GM23248 (cell line): ENCODE results near the gene HOXA1. TPM values are rescaled to one million over a fixed set of nuclear protein-coding genes. Genes with fewer than 3 reads are reported as not detected.

Experiments
- DNase-seq: peaks from one replicate; pipeline ENCODE4 v3.0.0-alpha.2; 2015
- H2AFZ ChIP-seq: fragments of 200-600 bp; sonication (generic); 2 replicates; pipeline ENCODE4 v1.6.1; 2016; ENCODE audit warnings: antibody characterized with exemption
- H3F3A ChIP-seq: fragments of 200-600 bp; sonication (generic); 2 replicates; pipeline ENCODE4 v1.6.1; 2016; ENCODE audit warnings: mild to moderate bottlenecking, antibody characterized with exemption, mixed run types; ENCODE audit not compliant: insufficient read depth
- H3K27ac ChIP-seq: fragments of 200-600 bp; sonication (generic); 2 replicates; pipeline ENCODE4 v1.5.1; 2016; ENCODE audit warnings: mild to moderate bottlenecking
- H3K27me3 ChIP-seq: fragments of 200-600 bp; sonication (generic); replicated peaks from 2 replicates; pipeline ENCODE4 v1.6.1; 2016; ENCODE audit warnings: mild to moderate bottlenecking; ENCODE audit not compliant: insufficient read depth
- H3K36me3 ChIP-seq: fragments of 200-600 bp; sonication (generic); 2 replicates; pipeline ENCODE4 v1.6.1; 2016; ENCODE audit warnings: low read depth, mild to moderate bottlenecking
- H3K4me1 ChIP-seq: fragments of 200-600 bp; sonication (generic); 2 replicates; pipeline ENCODE4 v1.6.1; 2016; ENCODE audit warnings: mild to moderate bottlenecking; ENCODE audit not compliant: insufficient read depth
- H3K4me2 ChIP-seq: fragments of 200-600 bp; sonication (generic); one replicate; pipeline ENCODE4 v1.6.1; 2016; ENCODE audit warnings: mild to moderate bottlenecking; ENCODE audit not compliant: unreplicated experiment
- H3K4me3 ChIP-seq: fragments of 200-600 bp; sonication (generic); 2 replicates; pipeline ENCODE4 v1.5.1; 2016; ENCODE audit warnings: mild to moderate bottlenecking
- H3K79me2 ChIP-seq: fragments of 200-600 bp; sonication (generic); 2 replicates; pipeline ENCODE4 v1.6.1; 2016; ENCODE audit warnings: mild to moderate bottlenecking; ENCODE audit not compliant: insufficient read depth
- H3K9ac ChIP-seq: fragments of 200-600 bp; sonication (generic); 2 replicates; pipeline ENCODE4 v1.6.1; 2016; ENCODE audit warnings: mild to moderate bottlenecking
- H3K9me2 ChIP-seq: fragments of 200-600 bp; sonication (generic); 2 replicates; pipeline ENCODE4 v1.6.1; 2016; ENCODE audit warnings: mixed run types, mild to moderate bottlenecking, moderate library complexity; ENCODE audit not compliant: insufficient read depth
- H3K9me3 ChIP-seq: fragments of 200-600 bp; sonication (generic); one replicate; pipeline ENCODE4 v1.6.1; 2017; ENCODE audit warnings: low read depth
- H4K20me1 ChIP-seq: fragments of 200-600 bp; sonication (generic); 2 replicates; pipeline ENCODE4 v1.6.0; 2016; ENCODE audit not compliant: insufficient read depth
- EZH2 ChIP-seq: fragments of 200-600 bp; sonication (generic); IDR thresholded peaks from 2 replicates; pipeline ENCODE4 v1.6.1; 2018; ENCODE audit warnings: antibody characterized with exemption, mild to moderate bottlenecking; ENCODE audit not compliant: insufficient read depth, poor library complexity, severe bottlenecking
- EZH2phosphoT487 ChIP-seq: fragments of 200-600 bp; sonication (generic); IDR thresholded peaks from 2 replicates; pipeline ENCODE4 v1.6.1; 2018; ENCODE audit warnings: antibody characterized with exemption, moderate library complexity, mild to moderate bottlenecking, low read depth; ENCODE audit not compliant: insufficient read depth
- WGBS, 2 experiments: methylation state at CpG; one replicate each; pipeline ENCODE4 v1.1.6; 2015 to 2017; ENCODE audit warnings: low lambda C conversion rate in 2 of 2, low coverage in 1 of 2; ENCODE audit errors: missing lambda C conversion rate in 2 of 2; 5-methylcytosine and 5-hydroxymethylcytosine counted together
- in situ Hi-C: fragments of 300-500 bp; cut with MboI; formaldehyde crosslinking; loops from 2 replicates; pipeline ENCODE4 v1.15.0; 2020
- polyA plus RNA-seq: library from polyadenylated mRNA; unstranded; fragments of >200 nt; fragmentation: Nextera tagmentation; extraction: Ambion mirVana; gene quantifications from 2 replicates; pipeline ENCODE4 v1.2.1, GENCODE V29; 2016
- total RNA-seq: library from RNA; depleted of rRNA; stranded (reverse); fragments of >200 nt; shearing (Covaris generic); gene quantifications from 2 replicates; pipeline ENCODE4 v1.2.3, GENCODE V29; 2014

The HOXA1 gene
- total and polyA plus RNA-seq, 2 experiments from 2014 or later = 0.97 to 1.8 TPM

DNA sequence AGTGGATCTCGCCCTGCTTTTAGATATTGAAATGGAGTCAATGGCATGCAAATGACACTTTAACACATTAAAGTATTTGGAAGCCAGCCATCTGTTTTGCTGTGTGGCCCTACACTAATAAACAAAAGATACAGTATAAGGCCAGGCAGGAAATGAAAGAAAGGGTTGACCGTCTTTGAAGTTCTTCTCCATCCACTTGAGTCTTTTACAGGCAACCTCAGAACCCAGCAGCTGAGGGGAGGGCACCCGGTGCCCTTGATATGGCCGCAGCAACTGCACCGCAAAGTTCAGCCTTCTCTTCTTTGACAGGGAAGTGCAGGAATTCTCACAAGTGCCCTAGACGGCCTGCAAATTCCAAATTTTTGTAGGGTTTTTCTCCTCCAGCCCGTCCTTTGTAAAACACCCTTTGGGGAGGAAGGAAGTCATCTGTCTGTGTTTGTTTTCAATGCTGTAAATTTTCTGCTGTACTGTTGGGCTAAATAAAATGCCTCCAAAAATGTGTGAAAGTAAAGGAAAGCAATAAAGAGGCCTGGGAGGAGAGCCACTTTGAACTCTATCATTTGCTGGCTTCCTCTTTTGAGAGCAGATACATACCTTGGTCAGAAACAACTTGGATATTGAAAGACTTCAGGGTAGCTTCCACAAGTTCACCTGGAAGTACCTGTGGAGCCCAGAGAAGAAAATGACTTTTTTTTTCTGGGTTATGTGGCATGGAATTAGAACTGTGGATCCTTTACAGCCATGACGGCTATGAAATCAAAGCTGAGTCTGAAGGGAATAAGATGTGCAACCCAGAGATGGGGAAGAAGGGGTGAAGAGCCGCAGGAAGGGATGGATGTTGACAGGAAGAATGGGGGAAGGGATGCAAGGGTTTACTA, 3.6 kb downstream of the HOXA1 start:
- Histone ChIP-seq H4K20me1 (no peaks in the 10 kb centered on the region), H3K4me1 (peaks cover 5% of the 10 kb centered on the region; the same call in 1 of the 2 replicates), H3K27me3 (peaks cover 8% of the 10 kb centered on the region; the same call in 1 of the 2 replicates), H3K9me2 (no peaks in the 10 kb centered on the region), H3K4me2 (no peak overlapping the region), H3K9me3 (no peaks in the 10 kb centered on the region), H3K27ac (no peak overlapping the region), H3F3A (peaks cover 2% of the 10 kb centered on the region; the same call in 1 of the 2 replicates), H3K9ac (no peak overlapping the region), H2AFZ (no peak overlapping the region), H3K79me2 (peaks cover 16% of the 10 kb centered on the region), H3K36me3 (no peaks in the 10 kb centered on the region), H3K4me3 (no peak overlapping the region)
- in situ Hi-C loops = no loop called here
- WGBS, 2 experiments = 94 to 98% methylated on average over 9 of the region's 9 CpGs
- TF ChIP-seq EZH2 (no peak), EZH2phosphoT487 (no peak)
- DNase-seq = no peak

DNA sequence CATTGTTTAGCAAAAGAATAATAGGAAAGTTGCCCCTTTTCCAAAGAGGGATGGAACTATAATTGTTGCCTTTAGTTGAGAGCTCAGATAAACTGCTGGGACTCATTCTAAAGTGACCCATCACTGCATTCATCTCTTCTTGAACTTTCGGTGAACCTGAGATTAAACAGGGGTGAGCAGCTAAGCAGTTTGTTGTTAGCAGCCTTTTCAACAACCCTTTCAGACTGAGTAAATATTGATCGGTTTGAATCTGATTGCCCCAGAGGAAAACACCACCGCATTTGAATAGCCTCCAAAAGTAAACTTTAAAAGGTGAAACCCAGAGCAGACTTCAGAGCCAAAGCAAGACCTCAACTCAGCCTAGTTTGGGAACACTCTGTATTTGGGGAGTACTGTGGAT, 4.7 kb downstream of the HOXA1 start:
- H3K9ac ChIP-seq = no peak overlapping the region
- no peaks in the 10 kb centered on the region for H4K20me1 ChIP-seq
- no peaks in the 10 kb centered on the region for H3K9me2 ChIP-seq
- no peaks in the 10 kb centered on the region for H3K9me3 ChIP-seq
- no peak overlapping the region for H3K4me3 ChIP-seq
- H3K4me1 ChIP-seq = peaks cover 5% of the 10 kb centered on the region; the same call in 1 of the 2 replicates
- H3K27ac ChIP-seq = no peak overlapping the region
- 92 to 99% methylated on average over 3 of the region's 3 CpGs for WGBS, 2 experiments
- no peak overlapping the region for H2AFZ ChIP-seq
- H3K4me2 ChIP-seq = no peak overlapping the region
- in situ Hi-C loops = no loop called here
- peaks cover 8% of the 10 kb centered on the region; the same call in 1 of the 2 replicates for H3K27me3 ChIP-seq
- TF ChIP-seq EZH2 (no peak), EZH2phosphoT487 (no peak)
- H3K36me3 ChIP-seq = no peaks in the 10 kb centered on the region
- H3F3A ChIP-seq = no peaks in the 10 kb centered on the region
- DNase-seq = no peak
- 0 out of 2 replicates have a peak, but pooled peaks cover 6% of the 10 kb centered on the region for H3K79me2 ChIP-seq

DNA sequence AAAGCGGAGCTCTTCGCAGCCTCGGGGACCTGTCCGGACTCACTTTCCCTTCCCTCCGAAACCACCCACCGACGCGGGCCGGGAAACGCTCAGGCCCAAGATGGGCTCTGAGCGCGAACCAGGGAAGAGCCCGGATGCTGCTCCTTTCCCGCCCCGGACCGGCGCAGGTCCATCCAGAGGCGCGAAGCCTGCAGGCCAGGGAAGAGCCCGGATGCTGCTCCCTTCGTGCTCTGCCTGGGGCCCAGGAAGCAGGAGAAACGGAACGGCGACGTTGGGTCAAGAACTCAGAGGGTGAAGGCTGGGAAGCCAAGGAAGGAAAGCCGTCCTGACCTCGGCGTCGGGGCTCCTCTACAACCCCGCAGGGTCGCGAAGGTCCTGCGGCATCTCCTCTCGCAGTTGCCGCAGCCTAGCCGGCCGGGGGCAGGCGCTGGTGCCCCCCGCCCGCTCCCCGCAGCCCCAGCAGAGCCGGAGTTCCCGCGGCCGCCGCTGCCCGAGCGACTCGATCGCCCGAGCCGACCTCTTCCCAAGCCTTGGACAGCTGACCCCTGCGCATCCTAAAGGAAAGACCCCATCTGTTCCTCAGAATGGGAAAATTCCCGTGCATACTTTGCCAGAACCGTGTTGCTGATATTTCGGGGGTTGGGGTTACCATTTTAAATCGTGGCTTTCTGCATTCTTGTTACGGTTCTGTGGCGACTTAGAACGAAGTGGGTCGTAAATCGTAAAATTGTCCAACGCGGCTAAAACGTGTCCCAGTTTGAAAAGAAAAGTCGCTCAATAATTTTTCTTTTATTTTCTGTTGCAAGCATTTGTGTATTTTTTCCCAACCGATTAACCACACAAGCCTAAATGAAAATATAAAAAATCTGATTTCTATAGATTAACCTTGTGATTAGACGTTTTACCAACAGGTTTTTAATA, 7.5 kb downstream of the HOXA1 start:
- H3K9me2 ChIP-seq = no peaks in the 10 kb centered on the region
- in situ Hi-C loops = no loop called here

DNA sequence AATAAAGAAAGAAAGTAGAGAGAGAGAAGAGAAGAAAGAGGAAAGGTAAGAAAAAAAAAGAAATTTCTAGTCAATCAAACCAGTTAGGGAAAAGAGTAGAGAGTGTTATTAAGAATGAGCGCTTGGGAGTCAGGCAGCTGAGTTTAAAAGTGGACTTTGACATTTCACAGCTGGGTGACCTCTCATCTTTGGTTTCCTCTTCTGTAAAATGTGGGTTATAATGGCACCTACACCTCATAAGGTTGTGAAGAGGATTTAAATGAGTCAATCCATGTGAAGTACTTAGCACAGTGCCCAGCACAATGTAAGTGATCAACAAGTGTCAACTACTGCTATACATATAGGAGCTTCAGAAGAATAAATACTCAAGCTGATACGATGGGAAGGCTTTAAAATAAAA, 12.2 kb downstream of the HOXA1 start:
- WGBS, 2 experiments = 70 to 77% methylated on average over 2 of the region's 2 CpGs
- H3K4me2 ChIP-seq = no peak overlapping the region
- H2AFZ ChIP-seq = no peak overlapping the region
- H3K4me1 ChIP-seq = peaks cover 23% of the 10 kb centered on the region
- H4K20me1 ChIP-seq = no peaks in the 10 kb centered on the region
- no peak overlapping the region for H3K9ac ChIP-seq
- H3K36me3 ChIP-seq = no peaks in the 10 kb centered on the region
- no peak for DNase-seq
- H3K79me2 ChIP-seq = no peaks in the 10 kb centered on the region
- no peaks in the 10 kb centered on the region for H3K9me2 ChIP-seq
- H3F3A ChIP-seq = no peaks in the 10 kb centered on the region
- H3K27ac ChIP-seq = no peak overlapping the region
- in situ Hi-C loops = no loop called here
- no peaks in the 10 kb centered on the region for H3K9me3 ChIP-seq
- no peak overlapping the region for H3K4me3 ChIP-seq
- no peak for TF ChIP-seq EZH2
- no peak for TF ChIP-seq EZH2phosphoT487
- peaks cover 5% of the 10 kb centered on the region; the same call in 1 of the 2 replicates for H3K27me3 ChIP-seq

More for the DNA sequence above, 7.5 kb downstream of the HOXA1 start:
- H3K79me2 ChIP-seq = no peaks in the 10 kb centered on the region
- DNase-seq = peak; percentile 15
- no peaks in the 10 kb centered on the region for H4K20me1 ChIP-seq
- no peak overlapping the region for H3K4me2 ChIP-seq
- H3K27me3 ChIP-seq = peaks cover 8% of the 10 kb centered on the region; the same call in 1 of the 2 replicates
- no peaks in the 10 kb centered on the region for H3K36me3 ChIP-seq
- peak overlapping the region; percentile 27; the same call in 1 of the 2 replicates for H3K4me3 ChIP-seq
- H3K9me3 ChIP-seq = no peaks in the 10 kb centered on the region
- H3F3A ChIP-seq = no peaks in the 10 kb centered on the region
- no peak overlapping the region for H3K9ac ChIP-seq
- TF ChIP-seq EZH2 = no peak
- no peak for TF ChIP-seq EZH2phosphoT487
- WGBS, 2 experiments = 30 to 38% methylated on average over 43 to 52 of the region's 68 CpGs
- H2AFZ ChIP-seq = peak overlapping the region; percentile 72
- no peaks in the 10 kb centered on the region for H3K4me1 ChIP-seq
- H3K27ac ChIP-seq = no peak overlapping the region
